ENCODE data around the gene GARIN5A.

DNA sequence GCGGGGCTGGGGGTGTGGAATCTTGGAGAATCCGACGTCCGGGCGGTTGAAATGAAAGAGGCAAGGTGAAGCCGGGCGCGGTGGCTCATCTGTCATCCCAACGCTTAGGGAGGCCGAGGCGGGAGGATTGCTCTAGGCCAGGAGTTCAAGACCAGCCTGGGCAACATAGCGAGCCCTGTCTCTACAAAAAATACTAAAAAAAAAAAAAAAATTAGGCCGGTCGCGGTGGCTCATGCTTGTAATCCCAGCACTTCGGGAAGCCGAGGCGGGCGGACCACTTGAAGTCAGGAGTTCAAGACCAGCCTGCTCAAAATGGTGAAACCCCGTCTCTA, 225 bp upstream of the GARIN5A start:
- TF ChIP-seq, protein P1, sequence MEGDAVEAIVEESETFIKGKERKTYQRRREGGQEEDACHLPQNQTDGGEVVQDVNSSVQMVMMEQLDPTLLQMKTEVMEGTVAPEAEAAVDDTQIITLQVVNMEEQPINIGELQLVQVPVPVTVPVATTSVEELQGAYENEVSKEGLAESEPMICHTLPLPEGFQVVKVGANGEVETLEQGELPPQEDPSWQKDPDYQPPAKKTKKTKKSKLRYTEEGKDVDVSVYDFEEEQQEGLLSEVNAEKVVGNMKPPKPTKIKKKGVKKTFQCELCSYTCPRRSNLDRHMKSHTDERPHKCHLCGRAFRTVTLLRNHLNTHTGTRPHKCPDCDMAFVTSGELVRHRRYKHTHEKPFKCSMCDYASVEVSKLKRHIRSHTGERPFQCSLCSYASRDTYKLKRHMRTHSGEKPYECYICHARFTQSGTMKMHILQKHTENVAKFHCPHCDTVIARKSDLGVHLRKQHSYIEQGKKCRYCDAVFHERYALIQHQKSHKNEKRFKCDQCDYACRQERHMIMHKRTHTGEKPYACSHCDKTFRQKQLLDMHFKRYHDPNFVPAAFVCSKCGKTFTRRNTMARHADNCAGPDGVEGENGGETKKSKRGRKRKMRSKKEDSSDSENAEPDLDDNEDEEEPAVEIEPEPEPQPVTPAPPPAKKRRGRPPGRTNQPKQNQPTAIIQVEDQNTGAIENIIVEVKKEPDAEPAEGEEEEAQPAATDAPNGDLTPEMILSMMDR (IDR thresholded peaks at IDR 0.05; ENCODE audit: low read depth, low read length, poor library complexity, severe bottlenecking), result no peak
- no peak for TF ChIP-seq EZH2phosphoT487 (IDR thresholded peaks at IDR 0.05; ENCODE audit: borderline replicate concordance, low read length)

Measured in DOHH2 (cell line).